PC-9 (cell line): Measurements from ENCODE around the gene AGRN. TPM values are rescaled to one million over a fixed set of nuclear protein-coding genes. Genes with fewer than 3 reads are reported as not detected.
"Not testable (repeated sequence)": the region's sequence is repeated elsewhere in the genome, so short reads cannot be mapped to it uniquely, and the experiment has no call there.

Source experiments
- BruUV-seq: library from RNA; stranded (reverse); fragments of 400-500 nt; replicated peaks from 2 replicates; lab custom pipeline; 2021; lab: Mats Ljungman, UMichigan
- CTCF ChIA-PET: fragments of 300-600 bp; sonication (Branson Sonifier 250); formaldehyde crosslinking; loops from one replicate; lab custom pipeline; 2022; ENCODE audit warnings: antibody characterized with exemption; lab: Charles Lee
- POLR2A ChIA-PET: fragments of 300-600 bp; sonication (Branson Sonifier 250); formaldehyde crosslinking; loops from one replicate; lab custom pipeline; 2022; ENCODE audit warnings: antibody characterized with exemption; ENCODE audit not compliant: unreplicated experiment; lab: Charles Lee
- DNase-seq, 2 experiments: peaks; one replicate each; pipeline versions ENCODE4 v3.0.0 to v3.0.0-alpha.2; 2015 to 2022; ENCODE audit warnings: mixed read lengths in 1 of 2
- H2AFZ ChIP-seq: fragments of 200-600 bp; sonication (generic); 2 replicates; pipeline ENCODE4 v1.8.1; 2017; ENCODE audit warnings: antibody characterized with exemption
- H3F3A ChIP-seq: fragments of 200-600 bp; sonication (generic); 2 replicates; pipeline ENCODE4 v1.8.1; 2017; ENCODE audit warnings: antibody characterized with exemption, mild to moderate bottlenecking, low read depth; ENCODE audit not compliant: insufficient read depth
- H3K27ac ChIP-seq: fragments of 200-600 bp; sonication (generic); 2 replicates; pipeline ENCODE4 v1.6.1; 2016; ENCODE audit warnings: mixed run types
- H3K27me3 ChIP-seq: fragments of 200-600 bp; sonication (generic); 2 replicates; pipeline ENCODE4 v1.6.1; 2016; ENCODE audit warnings: low read depth, mixed run types; ENCODE audit not compliant: insufficient read depth
- H3K36me3 ChIP-seq: fragments of 200-600 bp; sonication (generic); 2 replicates; pipeline ENCODE4 v1.6.1; 2016; ENCODE audit warnings: low read depth, mixed run types
- H3K4me1 ChIP-seq: fragments of 200-600 bp; sonication (generic); replicated peaks from 2 replicates; pipeline ENCODE4 v1.6.1; 2016; ENCODE audit warnings: mixed run types; ENCODE audit not compliant: insufficient read depth
- H3K4me2 ChIP-seq: fragments of 200-600 bp; sonication (generic); 2 replicates; pipeline ENCODE4 v1.6.1; 2017; ENCODE audit warnings: mixed run types
- H3K4me3 ChIP-seq: fragments of 200-600 bp; sonication (generic); 2 replicates; pipeline ENCODE4 v1.6.1; 2016; ENCODE audit warnings: mixed run types
- H3K79me2 ChIP-seq: fragments of 200-600 bp; sonication (generic); 2 replicates; pipeline ENCODE4 v1.6.1; 2017; ENCODE audit warnings: low read depth, mixed run types
- H3K9me2 ChIP-seq: fragments of 200-600 bp; sonication (generic); 2 replicates; pipeline ENCODE4 v1.8.1; 2017; ENCODE audit warnings: mild to moderate bottlenecking; ENCODE audit not compliant: insufficient read depth
- H3K9me3 ChIP-seq: fragments of 200-600 bp; sonication (generic); 2 replicates; pipeline ENCODE4 v1.8.1; 2016; ENCODE audit warnings: low read depth; ENCODE audit not compliant: insufficient read depth
- H4K20me1 ChIP-seq: fragments of 200-600 bp; sonication (generic); 2 replicates; pipeline ENCODE4 v1.8.1; 2017; ENCODE audit not compliant: insufficient read depth
- EZH2 ChIP-seq: fragments of 200-600 bp; sonication (generic); IDR thresholded peaks from 2 replicates; pipeline ENCODE4 v1.8.0; 2017; ENCODE audit warnings: antibody characterized with exemption, low read depth
- intact Hi-C: fragments of 100-400 bp; cut with micrococcal nuclease; formaldehyde crosslinking; loops from one replicate; pipeline ENCODE4 v1.10.0; 2022; ENCODE audit not compliant: unreplicated experiment
- total RNA-seq: library from RNA; stranded (reverse); gene quantifications from 2 replicates; pipeline ENCODE4 v1.2.3, GENCODE V29; 2021
- TF ChIP-seq, protein P1 (sequence below): fragments of 200-600 bp; sonication (generic); conservative IDR thresholded peaks from 2 replicates; pipeline ENCODE4 v1.6.1; 2017; ENCODE audit warnings: mixed run types, antibody characterized with exemption, mild to moderate bottlenecking, moderate library complexity

Gene AGRN
- total RNA-seq, 1 experiment from 2014 or later = 278 TPM

GRCh38 chr1:1055841-1056736, 36.2 kb downstream of the AGRN start:
- Histone ChIP-seq H3K9me2 (no peaks in the 10 kb centered on the region), H3K27me3 (no peaks in the 10 kb centered on the region), H3F3A (peaks cover 26% of the 10 kb centered on the region; the same call in 1 of the 2 replicates), H4K20me1 (no peaks in the 10 kb centered on the region; the same call in 1 of the 2 replicates), H3K36me3 (no peaks in the 10 kb centered on the region), H3K4me3 (no peak overlapping the region), H3K4me1 (peaks cover 18% of the 10 kb centered on the region), H3K4me2 (no peak overlapping the region), H3K27ac (no peak overlapping the region), H3K79me2 (no peaks in the 10 kb centered on the region), H2AFZ (no peak overlapping the region), H3K9me3 (no peaks in the 10 kb centered on the region)
- CTCF ChIA-PET = no interaction called here
- DNase-seq = no peak
- POLR2A ChIA-PET = interaction anchor here (0.5 kb wide), 1 partner anchor 181 kb away, joined by 6 read pairs; no protein-coding TSS in a partner anchor
- intact Hi-C loops = no loop called here
- TF ChIP-seq, protein P1, sequence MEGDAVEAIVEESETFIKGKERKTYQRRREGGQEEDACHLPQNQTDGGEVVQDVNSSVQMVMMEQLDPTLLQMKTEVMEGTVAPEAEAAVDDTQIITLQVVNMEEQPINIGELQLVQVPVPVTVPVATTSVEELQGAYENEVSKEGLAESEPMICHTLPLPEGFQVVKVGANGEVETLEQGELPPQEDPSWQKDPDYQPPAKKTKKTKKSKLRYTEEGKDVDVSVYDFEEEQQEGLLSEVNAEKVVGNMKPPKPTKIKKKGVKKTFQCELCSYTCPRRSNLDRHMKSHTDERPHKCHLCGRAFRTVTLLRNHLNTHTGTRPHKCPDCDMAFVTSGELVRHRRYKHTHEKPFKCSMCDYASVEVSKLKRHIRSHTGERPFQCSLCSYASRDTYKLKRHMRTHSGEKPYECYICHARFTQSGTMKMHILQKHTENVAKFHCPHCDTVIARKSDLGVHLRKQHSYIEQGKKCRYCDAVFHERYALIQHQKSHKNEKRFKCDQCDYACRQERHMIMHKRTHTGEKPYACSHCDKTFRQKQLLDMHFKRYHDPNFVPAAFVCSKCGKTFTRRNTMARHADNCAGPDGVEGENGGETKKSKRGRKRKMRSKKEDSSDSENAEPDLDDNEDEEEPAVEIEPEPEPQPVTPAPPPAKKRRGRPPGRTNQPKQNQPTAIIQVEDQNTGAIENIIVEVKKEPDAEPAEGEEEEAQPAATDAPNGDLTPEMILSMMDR = no peak
- TF ChIP-seq EZH2 = no peak
- no TSS peak for BruUV-seq

DNA sequence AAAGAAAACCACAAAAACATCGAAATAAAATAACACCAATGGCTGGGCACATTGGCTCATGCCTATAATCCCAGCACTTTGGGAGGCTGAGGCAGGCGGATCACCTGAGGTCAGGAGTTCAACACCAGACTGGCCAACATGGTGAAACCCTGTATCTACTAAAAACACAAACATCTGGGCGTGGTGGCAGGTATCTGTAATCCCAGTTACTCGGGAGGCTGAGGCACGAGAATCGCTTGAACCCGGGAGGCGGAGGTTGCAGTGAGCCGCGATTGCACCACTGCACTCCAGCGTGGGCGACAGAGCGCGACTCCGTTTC, 37.8 kb downstream of the AGRN start:
- POLR2A ChIA-PET, H3K27me3 ChIP-seq, H3K4me3 ChIP-seq, H3K9me2 ChIP-seq, intact Hi-C loops, H3K79me2 ChIP-seq, H3K27ac ChIP-seq, H3K4me2 ChIP-seq, BruUV-seq, H2AFZ ChIP-seq, CTCF ChIA-PET, H3K9me3 ChIP-seq, DNase-seq, H4K20me1 ChIP-seq, H3K36me3 ChIP-seq: not testable (repeated sequence)
- Histone ChIP-seq H3F3A (peaks cover 21% of the 10 kb centered on the region; the same call in 1 of the 2 replicates), H3K4me1 (peaks cover 20% of the 10 kb centered on the region)

GRCh38 chr1:1058088-1058905, 38.4 kb downstream of the AGRN start:
- H3K27ac ChIP-seq = no peak overlapping the region
- peak in 1 of 2 experiments; percentile 53 for DNase-seq
- CTCF ChIA-PET = interaction anchor here (0.6 to 0.7 kb wide), 2 partner anchors 21 to 44 kb away, joined by 3 to 4 read pairs; no protein-coding TSS in a partner anchor
- no peaks in the 10 kb centered on the region; the same call in 1 of the 2 replicates for H4K20me1 ChIP-seq
- no TSS peak for BruUV-seq
- H3K4me1 ChIP-seq = peaks cover 25% of the 10 kb centered on the region
- peak overlapping the region; percentile 79 for H3K4me3 ChIP-seq
- POLR2A ChIA-PET = no interaction called here
- peak overlapping the region; percentile 96 for H3K4me2 ChIP-seq
- intact Hi-C loops = no loop called here
- H3K9me3 ChIP-seq = no peaks in the 10 kb centered on the region
- TF ChIP-seq EZH2 = no peak
- TF ChIP-seq, protein P1 = no peak
- H3F3A ChIP-seq = peaks cover 25% of the 10 kb centered on the region; the same call in 1 of the 2 replicates
- H3K36me3 ChIP-seq = no peaks in the 10 kb centered on the region
- no peak overlapping the region; the same call in 1 of the 2 replicates for H2AFZ ChIP-seq
- H3K27me3 ChIP-seq = no peaks in the 10 kb centered on the region
- no peaks in the 10 kb centered on the region for H3K79me2 ChIP-seq
- H3K9me2 ChIP-seq = no peaks in the 10 kb centered on the region
